Trophoblast cell (in vitro differentiated cells and primary cell): ENCODE data around the gene AXIN1.

ENCODE experiments used
- DNase-seq, 2 donors: peaks; one replicate each; pipeline ENCODE4 v3.0.0-alpha.2; 2016
- H2AFZ ChIP-seq: 2 replicates; pipeline ENCODE4 v1.6.1; 2013; ENCODE audit warnings: low read length, moderate library complexity, mild to moderate bottlenecking; ENCODE audit not compliant: insufficient read depth, poor library complexity
- H2AK5ac ChIP-seq: 2 replicates; pipeline ENCODE4 v1.6.1; 2013; ENCODE audit warnings: mild to moderate bottlenecking, low read length
- H2BK120ac ChIP-seq: 2 replicates; pipeline ENCODE4 v1.6.1; 2013; ENCODE audit warnings: low read length, mild to moderate bottlenecking, moderate library complexity; ENCODE audit not compliant: insufficient read depth, poor library complexity
- H2BK12ac ChIP-seq: 2 replicates; pipeline ENCODE4 v1.6.1; 2013; ENCODE audit warnings: mild to moderate bottlenecking, low read length, moderate library complexity
- H2BK5ac ChIP-seq: 2 replicates; pipeline ENCODE4 v1.6.1; 2013; ENCODE audit warnings: low read length, low read depth, moderate library complexity, mild to moderate bottlenecking; ENCODE audit not compliant: poor library complexity
- H3K14ac ChIP-seq: 2 replicates; pipeline ENCODE4 v1.6.1; 2013; ENCODE audit warnings: mild to moderate bottlenecking, low read length
- H3K18ac ChIP-seq: 2 replicates; pipeline ENCODE4 v1.6.1; 2013; ENCODE audit warnings: mild to moderate bottlenecking, low read length
- H3K23ac ChIP-seq: 2 replicates; pipeline ENCODE4 v1.6.1; 2013; ENCODE audit warnings: low read length
- H3K27ac ChIP-seq: 2 replicates; pipeline ENCODE4 v1.5.1; 2013; ENCODE audit warnings: low read depth, mild to moderate bottlenecking, inconsistent platforms, low read length, moderate library complexity
- H3K27me3 ChIP-seq: 2 replicates; pipeline ENCODE4 v1.6.1; 2013; ENCODE audit warnings: inconsistent platforms, mild to moderate bottlenecking, low read length, moderate library complexity; ENCODE audit not compliant: insufficient read depth
- H3K36me3 ChIP-seq, 2 experiments: 1 replicate in 1 of 2; 2 replicates in 1 of 2; pipeline ENCODE4 v1.6.1; 2013; ENCODE audit warnings: low read length in 2 of 2, mild to moderate bottlenecking in 2 of 2, moderate library complexity in 1 of 2; ENCODE audit not compliant: insufficient read depth in 2 of 2, control insufficient read depth in 1 of 2
- H3K4ac ChIP-seq: 2 replicates; pipeline ENCODE4 v1.6.1; 2013; ENCODE audit warnings: low read depth, mild to moderate bottlenecking, low read length, moderate library complexity
- H3K4me1 ChIP-seq, 2 experiments: 1 replicate in 1 of 2; 2 replicates in 1 of 2; pipeline ENCODE4 v1.6.1; 2013; ENCODE audit warnings: low read length in 2 of 2, mild to moderate bottlenecking in 2 of 2, moderate library complexity in 1 of 2; ENCODE audit not compliant: insufficient read depth in 2 of 2, control insufficient read depth in 1 of 2
- H3K4me2 ChIP-seq: 2 replicates; pipeline ENCODE4 v1.6.1; 2013; ENCODE audit warnings: inconsistent platforms, mild to moderate bottlenecking, low read length, moderate library complexity
- H3K4me3 ChIP-seq: 2 replicates; pipeline ENCODE4 v1.5.1; 2013; ENCODE audit warnings: mild to moderate bottlenecking, low read depth, low read length, inconsistent platforms
- H3K79me1 ChIP-seq: one replicate; pipeline ENCODE4 v1.6.1; 2013; ENCODE audit warnings: low read length
- H3K79me2 ChIP-seq: 2 replicates; pipeline ENCODE4 v1.6.1; 2013; ENCODE audit warnings: low read length, mild to moderate bottlenecking; ENCODE audit not compliant: control insufficient read depth, insufficient read depth, poor library complexity
- H3K9ac ChIP-seq: 2 replicates; pipeline ENCODE4 v1.6.1; 2013; ENCODE audit warnings: mild to moderate bottlenecking, low read length
- H3K9me3 ChIP-seq: 2 replicates; pipeline ENCODE4 v1.6.1; 2013; ENCODE audit warnings: low read depth, mild to moderate bottlenecking, control low read depth, inconsistent platforms, low read length; ENCODE audit not compliant: insufficient read depth
- H4K12ac ChIP-seq: 2 replicates; pipeline ENCODE4 v1.6.1; 2013; ENCODE audit warnings: low read depth, mild to moderate bottlenecking, low read length, moderate library complexity
- H4K8ac ChIP-seq: 2 replicates; pipeline ENCODE4 v1.6.1; 2013; ENCODE audit warnings: low read depth, mild to moderate bottlenecking, low read length, moderate library complexity
- H4K91ac ChIP-seq: one replicate; pipeline ENCODE4 v1.6.1; 2013; ENCODE audit warnings: low read depth, mild to moderate bottlenecking, low read length, moderate library complexity
- WGBS: extraction: QIAGEN DNeasy Blood & Tissue Kit; methylation state at CpG from one replicate; pipeline ENCODE4 v1.1.7; 2013; ENCODE audit warnings: missing lambda C conversion rate; ENCODE audit not compliant: insufficient read length, insufficient coverage; ENCODE audit errors: extremely low coverage; 5-methylcytosine and 5-hydroxymethylcytosine counted together

Gene AXIN1

GRCh38 chr16:297832-298231 is 54.7 kb downstream of the AXIN1 start:
- H3K9me3 ChIP-seq: peaks cover 3% of the 10 kb centered on the region
- no peak overlapping the region for H3K14ac ChIP-seq
- H4K91ac ChIP-seq: no peak overlapping the region
- H3K27ac ChIP-seq: no peak overlapping the region
- no peak overlapping the region for H2BK120ac ChIP-seq
- DNase-seq: no peak
- H3K4ac ChIP-seq: no peak overlapping the region
- H2AK5ac ChIP-seq: no peak overlapping the region
- H4K8ac ChIP-seq: no peak overlapping the region
- no peaks in the 10 kb centered on the region for H3K27me3 ChIP-seq
- WGBS: no CpG with 5 or more reads among the region's 32 CpGs
- no peak overlapping the region for H3K4me2 ChIP-seq
- H3K18ac ChIP-seq: no peak overlapping the region
- no peak overlapping the region for H3K4me3 ChIP-seq
- no peak overlapping the region for H3K23ac ChIP-seq
- no peaks in the 10 kb centered on the region for H3K79me1 ChIP-seq
- H3K4me1 ChIP-seq: no peaks in the 10 kb centered on the region
- H3K9ac ChIP-seq: no peak overlapping the region
- peaks cover 45 to 48% of the 10 kb centered on the region in 2 experiments for H3K36me3 ChIP-seq
- no peak overlapping the region for H2BK5ac ChIP-seq
- H2BK12ac ChIP-seq: no peak overlapping the region
- no peak overlapping the region for H2AFZ ChIP-seq
- no peak overlapping the region for H4K12ac ChIP-seq
- H3K79me2 ChIP-seq: no peaks in the 10 kb centered on the region

- Histone ChIP-seq H2AK5ac (no peak overlapping the region), H2BK120ac (no peak overlapping the region), H4K12ac (no peak overlapping the region), H3K27ac (no peak overlapping the region), H3K14ac (no peak overlapping the region), H3K9me3 (peaks cover 3% of the 10 kb centered on the region), H3K27me3 (no peaks in the 10 kb centered on the region), H3K18ac (no peak overlapping the region), H2BK12ac (no peak overlapping the region), H3K23ac (no peak overlapping the region), H3K4ac (no peak overlapping the region), H3K9ac (no peak overlapping the region), H3K4me2 (no peak overlapping the region), H2BK5ac (no peak overlapping the region), H3K36me3 (peaks cover 44 to 46% of the 10 kb centered on the region in 2 experiments), H4K91ac (no peak overlapping the region), H3K4me1 (no peaks in the 10 kb centered on the region), H3K79me2 (no peaks in the 10 kb centered on the region), H2AFZ (no peak overlapping the region), H3K79me1 (no peaks in the 10 kb centered on the region), H3K4me3 (no peak overlapping the region), H4K8ac (no peak overlapping the region)
- no CpG with 5 or more reads among the region's 37 CpGs for WGBS
- DNase-seq: no peak
These were observed 55.6 kb downstream of the AXIN1 start for GRCh38 chr16:296806-297510.

- Histone ChIP-seq H3K9ac (no peak overlapping the region), H2BK120ac (no peak overlapping the region), H3K9me3 (peaks cover 3% of the 10 kb centered on the region), H2AK5ac (no peak overlapping the region), H3K36me3 (peaks cover 46 to 47% of the 10 kb centered on the region in 2 experiments), H2BK5ac (no peak overlapping the region), H3K27ac (no peak overlapping the region), H2BK12ac (no peak overlapping the region), H3K14ac (no peak overlapping the region), H3K23ac (no peak overlapping the region), H3K27me3 (no peaks in the 10 kb centered on the region), H4K12ac (no peak overlapping the region), H3K4ac (no peak overlapping the region), H4K91ac (no peak overlapping the region), H3K18ac (no peak overlapping the region), H2AFZ (no peak overlapping the region), H3K4me3 (no peak overlapping the region), H3K79me2 (no peaks in the 10 kb centered on the region), H3K4me1 (no peaks in the 10 kb centered on the region), H4K8ac (no peak overlapping the region), H3K4me2 (no peak overlapping the region), H3K79me1 (no peaks in the 10 kb centered on the region)
- no CpG with 5 or more reads among the region's 14 CpGs for WGBS
- DNase-seq: no peak
These were observed 56.2 kb downstream of the AXIN1 start for GRCh38 chr16:296276-296675.

GRCh38 chr16:293043-293775 is 59.3 kb downstream of the AXIN1 start:
- no peak overlapping the region for H3K9ac ChIP-seq
- H2BK120ac ChIP-seq: no peak overlapping the region
- H3K18ac ChIP-seq: no peak overlapping the region
- peaks cover 68 to 71% of the 10 kb centered on the region in 2 experiments for H3K36me3 ChIP-seq
- no peaks in the 10 kb centered on the region for H3K4me1 ChIP-seq
- H2BK12ac ChIP-seq: no peak overlapping the region
- no peaks in the 10 kb centered on the region for H3K79me1 ChIP-seq
- no peak for DNase-seq
- no peaks in the 10 kb centered on the region for H3K27me3 ChIP-seq
- no peak overlapping the region for H3K4me2 ChIP-seq
- H4K8ac ChIP-seq: no peak overlapping the region
- H4K12ac ChIP-seq: no peak overlapping the region
- no CpG with 5 or more reads among the region's 32 CpGs for WGBS
- H3K23ac ChIP-seq: no peak overlapping the region
- no peak overlapping the region for H3K14ac ChIP-seq
- no peak overlapping the region for H3K4ac ChIP-seq
- H2AFZ ChIP-seq: no peak overlapping the region
- H3K9me3 ChIP-seq: peaks cover 5% of the 10 kb centered on the region
- no peak overlapping the region for H2AK5ac ChIP-seq
- no peaks in the 10 kb centered on the region for H3K79me2 ChIP-seq
- H2BK5ac ChIP-seq: no peak overlapping the region
- no peak overlapping the region for H3K4me3 ChIP-seq
- no peak overlapping the region for H3K27ac ChIP-seq
- H4K91ac ChIP-seq: no peak overlapping the region
